Measurements from ENCODE around the gene KLHL24. TPM values are rescaled to one million over a fixed set of nuclear protein-coding genes. Genes with fewer than 3 reads are reported as not detected.
"Not testable (repeated sequence)": the region's sequence is repeated elsewhere in the genome, so short reads cannot be mapped to it uniquely, and the experiment has no call there.

KLHL24 gene
- total RNA-seq, 1 donor from 2014 or later, result 82.8 TPM

DNA sequence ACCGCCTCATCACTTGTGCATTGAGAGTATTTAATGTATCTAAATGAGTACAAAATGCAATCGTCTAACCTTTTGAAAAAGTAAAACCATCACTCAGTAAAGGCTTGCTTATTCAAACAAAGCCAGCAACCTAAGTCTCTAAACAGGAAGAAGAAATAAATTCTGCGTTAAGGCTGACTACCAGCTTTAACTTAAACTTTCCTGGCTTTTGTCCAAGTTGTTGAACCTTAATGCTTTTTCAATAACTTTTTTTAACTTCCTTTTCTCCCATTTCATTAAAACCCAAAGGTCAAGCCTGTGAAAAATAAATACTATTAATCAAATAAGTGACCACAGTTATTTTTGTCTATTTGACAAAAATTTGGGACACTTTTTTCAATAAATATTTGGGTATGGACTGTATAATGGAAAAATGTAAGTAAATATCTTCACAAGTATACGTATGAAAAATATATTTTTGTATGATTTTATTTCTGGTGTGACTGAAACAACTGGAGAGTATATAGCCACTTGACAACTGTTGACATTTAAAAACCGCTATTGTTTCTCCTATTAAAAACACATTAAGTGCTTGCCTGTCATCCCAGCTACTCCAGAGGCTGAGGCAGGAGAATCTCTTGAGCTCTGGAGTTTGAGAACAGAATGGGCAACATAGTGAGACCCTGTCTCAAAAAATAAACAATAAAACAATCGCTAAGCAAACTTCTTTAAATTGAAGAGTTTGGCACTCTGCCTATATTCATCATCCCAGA is 2.9 kb downstream of the KLHL24 start:
- peak overlapping the region; percentile 100 for H3K4me3 ChIP-seq
- intact Hi-C loops (cut with DNase I), result no loop called here
- no peaks in the 10 kb centered on the region for H3K36me3 ChIP-seq
- no peaks in the 10 kb centered on the region for H3K9me3 ChIP-seq
- no peak for DNase-seq
- peaks cover 36% of the 10 kb centered on the region for H3K4me1 ChIP-seq
- H3K27me3 ChIP-seq, result no peaks in the 10 kb centered on the region
- peak overlapping the region; percentile 1 for H3K27ac ChIP-seq
- TF ChIP-seq, protein P1, sequence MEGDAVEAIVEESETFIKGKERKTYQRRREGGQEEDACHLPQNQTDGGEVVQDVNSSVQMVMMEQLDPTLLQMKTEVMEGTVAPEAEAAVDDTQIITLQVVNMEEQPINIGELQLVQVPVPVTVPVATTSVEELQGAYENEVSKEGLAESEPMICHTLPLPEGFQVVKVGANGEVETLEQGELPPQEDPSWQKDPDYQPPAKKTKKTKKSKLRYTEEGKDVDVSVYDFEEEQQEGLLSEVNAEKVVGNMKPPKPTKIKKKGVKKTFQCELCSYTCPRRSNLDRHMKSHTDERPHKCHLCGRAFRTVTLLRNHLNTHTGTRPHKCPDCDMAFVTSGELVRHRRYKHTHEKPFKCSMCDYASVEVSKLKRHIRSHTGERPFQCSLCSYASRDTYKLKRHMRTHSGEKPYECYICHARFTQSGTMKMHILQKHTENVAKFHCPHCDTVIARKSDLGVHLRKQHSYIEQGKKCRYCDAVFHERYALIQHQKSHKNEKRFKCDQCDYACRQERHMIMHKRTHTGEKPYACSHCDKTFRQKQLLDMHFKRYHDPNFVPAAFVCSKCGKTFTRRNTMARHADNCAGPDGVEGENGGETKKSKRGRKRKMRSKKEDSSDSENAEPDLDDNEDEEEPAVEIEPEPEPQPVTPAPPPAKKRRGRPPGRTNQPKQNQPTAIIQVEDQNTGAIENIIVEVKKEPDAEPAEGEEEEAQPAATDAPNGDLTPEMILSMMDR (IDR thresholded peaks at IDR 0.05), result no peak
- ATAC-seq, result no peak

DNA sequence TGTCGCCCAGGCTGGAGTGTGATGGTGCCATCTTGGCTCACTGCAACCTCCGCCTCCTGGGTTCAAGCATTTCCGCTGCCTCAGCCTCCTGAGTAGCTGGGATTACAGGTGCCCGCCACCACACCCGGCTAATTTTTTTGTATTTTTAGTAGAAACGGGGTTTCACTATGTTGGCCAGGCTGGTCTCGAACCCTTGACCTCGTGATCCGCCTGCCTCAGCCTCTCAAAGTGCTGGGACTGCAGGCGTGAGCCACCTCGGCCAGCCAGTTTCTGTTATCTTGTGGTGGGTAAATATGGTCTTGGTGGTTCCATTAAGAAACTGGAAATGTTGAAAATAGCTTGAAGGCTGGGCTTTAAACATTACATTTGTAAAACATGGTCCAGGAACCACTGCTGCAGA is 5.2 kb downstream of the KLHL24 start:
- peaks cover 18% of the 10 kb centered on the region for H3K36me3 ChIP-seq
- H3K9me3 ChIP-seq; H3K4me3 ChIP-seq; H3K27ac ChIP-seq; DNase-seq; intact Hi-C loops (cut with DNase I); ATAC-seq; H3K27me3 ChIP-seq: not testable (repeated sequence)
- H3K4me1 ChIP-seq, result peaks cover 30% of the 10 kb centered on the region

DNA sequence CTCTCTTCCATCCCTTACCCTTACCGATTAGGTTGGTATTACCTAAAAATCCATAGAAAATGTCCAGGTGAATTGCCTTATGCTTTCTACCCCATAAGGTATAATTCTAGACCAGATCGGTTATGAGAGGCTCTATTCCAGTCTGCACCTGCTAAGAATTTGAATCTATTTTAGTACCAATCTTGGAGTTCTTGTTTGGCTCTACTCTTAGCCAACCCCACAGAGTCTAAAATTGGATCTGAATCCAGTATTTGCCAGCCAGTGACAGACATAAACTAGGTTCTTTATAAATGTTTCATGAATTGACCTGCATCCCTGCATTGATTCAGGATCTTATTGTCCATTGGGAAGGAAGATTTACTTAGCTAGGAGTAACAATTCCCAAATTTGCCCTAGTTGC is 6.5 kb downstream of the KLHL24 start:
- Histone ChIP-seq H3K9me3 (no peaks in the 10 kb centered on the region), H3K27ac (no peak overlapping the region), H3K36me3 (peaks cover 30% of the 10 kb centered on the region), H3K27me3 (no peaks in the 10 kb centered on the region), H3K4me1 (peaks cover 30% of the 10 kb centered on the region), H3K4me3 (no peak overlapping the region)
- ATAC-seq (no peak), DNase-seq (no peak)
- intact Hi-C loops (cut with DNase I), result no loop called here
- TF ChIP-seq, protein P1 (IDR thresholded peaks at IDR 0.05), result no peak

DNA sequence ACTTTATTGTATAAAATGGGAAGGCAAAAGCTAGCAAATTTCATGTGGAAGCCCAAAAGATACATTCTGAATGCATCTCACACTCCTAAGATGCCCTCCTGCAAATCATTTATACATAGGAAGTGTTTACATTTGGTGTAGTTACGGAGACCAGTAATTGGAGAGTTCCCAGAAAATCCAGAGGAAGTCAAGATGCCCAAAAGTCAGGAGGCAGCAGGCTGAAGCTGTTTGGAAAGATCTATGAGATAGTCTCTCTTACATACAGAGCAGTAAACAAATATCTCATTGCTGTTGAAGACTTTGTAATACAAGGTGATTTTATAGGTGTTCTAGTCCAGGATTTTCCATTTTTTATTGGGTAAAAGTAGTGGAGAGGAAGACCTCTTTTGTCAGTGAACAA is 8.8 kb downstream of the KLHL24 start:
- TF ChIP-seq, protein P1 (IDR thresholded peaks at IDR 0.05), result no peak

DNA sequence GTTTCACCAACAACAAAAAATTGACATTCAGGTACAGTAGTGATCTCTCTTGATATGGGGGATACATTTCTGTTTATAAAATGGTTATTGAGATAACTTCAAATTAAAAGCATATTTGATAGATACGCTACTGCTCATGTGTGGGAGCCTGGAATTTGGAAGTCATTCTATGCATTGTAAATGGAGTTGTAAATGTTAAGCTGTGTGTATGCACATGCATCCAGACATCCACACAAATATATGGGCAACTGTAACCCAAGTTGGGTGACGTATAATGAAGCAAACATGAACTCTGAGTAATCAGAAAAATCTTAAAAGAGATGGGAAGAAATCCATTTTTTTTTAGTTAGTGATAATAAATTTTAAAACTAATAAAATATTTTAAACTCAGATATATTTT is 9.8 kb downstream of the KLHL24 start:
- H3K4me3 ChIP-seq, result no peak overlapping the region
- H3K4me1 ChIP-seq, result peaks cover 8% of the 10 kb centered on the region
- no peaks in the 10 kb centered on the region for H3K9me3 ChIP-seq
- H3K27ac ChIP-seq, result no peak overlapping the region
- ATAC-seq (no peak), DNase-seq (no peak)
- peaks cover 58% of the 10 kb centered on the region for H3K36me3 ChIP-seq
- H3K27me3 ChIP-seq, result no peaks in the 10 kb centered on the region
- intact Hi-C loops (cut with DNase I), result no loop called here
- TF ChIP-seq, protein P1 (IDR thresholded peaks at IDR 0.05), result no peak

More for the DNA sequence above, 8.8 kb downstream of the KLHL24 start:
- Histone ChIP-seq H3K36me3 (peaks cover 48% of the 10 kb centered on the region), H3K4me3 (no peak overlapping the region), H3K4me1 (peaks cover 8% of the 10 kb centered on the region), H3K9me3 (no peaks in the 10 kb centered on the region), H3K27ac (no peak overlapping the region), H3K27me3 (no peaks in the 10 kb centered on the region)
- intact Hi-C loops (cut with DNase I), result no loop called here
- ATAC-seq (no peak), DNase-seq (no peak)

DNA sequence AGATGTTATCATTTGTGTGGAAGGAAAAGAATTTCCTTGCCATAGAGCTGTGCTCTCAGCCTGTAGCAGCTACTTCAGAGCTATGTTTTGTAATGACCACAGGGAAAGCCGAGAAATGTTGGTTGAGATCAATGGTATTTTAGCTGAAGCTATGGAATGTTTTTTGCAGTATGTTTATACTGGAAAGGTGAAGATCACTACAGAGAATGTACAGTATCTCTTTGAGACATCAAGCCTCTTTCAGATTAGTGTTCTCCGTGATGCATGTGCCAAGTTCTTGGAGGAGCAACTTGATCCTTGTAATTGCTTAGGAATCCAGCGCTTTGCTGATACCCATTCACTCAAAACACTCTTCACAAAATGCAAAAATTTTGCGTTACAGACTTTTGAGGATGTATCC is 15.1 kb downstream of the KLHL24 start:
- peaks cover 93% of the 10 kb centered on the region for H3K36me3 ChIP-seq

More for the DNA sequence above, 15.1 kb downstream of the KLHL24 start:
- no peak for DNase-seq
- ATAC-seq, result no peak
- Histone ChIP-seq H3K27me3 (no peaks in the 10 kb centered on the region), H3K27ac (no peak overlapping the region), H3K9me3 (peaks cover 25% of the 10 kb centered on the region), H3K4me1 (no peaks in the 10 kb centered on the region), H3K4me3 (no peak overlapping the region)
- TF ChIP-seq, protein P1 (IDR thresholded peaks at IDR 0.05), result no peak
- intact Hi-C loops (cut with DNase I), result no loop called here

All from upper lobe of right lung (tissue), 1 donor.